ENCODE measurements around the gene AMZ1. TPM values are rescaled to one million over a fixed set of nuclear protein-coding genes. Genes with fewer than 3 reads are reported as not detected.

AMZ1 gene
- total RNA-seq, 1 experiment from 2014 or later = 0.74 TPM

DNA sequence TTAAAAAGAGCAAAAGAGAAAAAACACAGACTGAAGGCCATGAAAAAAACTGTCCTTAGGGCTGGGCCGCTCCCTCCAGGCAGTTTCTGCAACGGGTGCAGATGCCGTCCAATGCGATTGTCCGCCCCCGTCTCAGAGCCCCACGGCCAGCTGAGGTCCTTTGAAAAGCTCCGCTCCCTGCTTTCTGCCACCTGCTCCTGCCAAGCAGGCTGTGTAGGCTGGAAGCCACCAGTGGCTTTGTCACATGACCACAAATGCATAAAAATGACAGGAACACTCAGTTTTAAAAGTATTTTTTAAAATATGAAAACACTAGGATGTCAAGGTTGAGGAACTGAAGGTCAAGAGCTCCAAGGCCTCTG, 71.7 kb downstream of the AMZ1 start:
- no peak overlapping the region for H2BK5ac ChIP-seq (ENCODE audit: insufficient read length, low read length)
- H2BK20ac ChIP-seq (ENCODE audit: low read depth, low read length, poor library complexity, severe bottlenecking) = no peak overlapping the region
- H2AFZ ChIP-seq (ENCODE audit: low read length) = no peak overlapping the region
- H3K18ac ChIP-seq (ENCODE audit: insufficient read length, low read depth, low read length) = no peak overlapping the region
- no peak overlapping the region for H3K14ac ChIP-seq (ENCODE audit: insufficient read depth, low read length)
- peaks cover 5% of the 10 kb centered on the region for H3K79me1 ChIP-seq (ENCODE audit: insufficient read depth, low read depth, low read length, poor library complexity, severe bottlenecking)
- Mint-ChIP-seq H3K27ac (no peak overlapping the region; a peak in 1 of 7 replicates), H3K27me3 (ENCODE audit: low read depth) (peaks cover 2% of the 10 kb centered on the region; the same call in 1 of the 2 replicates), H3K4me3 (no peak overlapping the region), H3K4me1 (peaks cover 33 to 39% of the 10 kb centered on the region in 2 experiments), H3K9me3 (no peaks in the 10 kb centered on the region), H3K36me3 (ENCODE audit: insufficient read depth in 1 of 3, low read depth in 3 of 3) (peaks cover 22 to 31% (median 22%) of the 10 kb centered on the region in 3 experiments)
- no peak overlapping the region for H3K27ac ChIP-seq (ENCODE audit: insufficient read length, low read depth, low read length)
- H3K4ac ChIP-seq (ENCODE audit: low read depth, low read length) = no peak overlapping the region
- no peak overlapping the region for H4K91ac ChIP-seq (ENCODE audit: insufficient read length, low read depth, low read length)
- H3K9ac ChIP-seq (ENCODE audit: extremely low read depth, insufficient read length, low read length) = no peak overlapping the region
- no peaks in the 10 kb centered on the region for H3K23me2 ChIP-seq (ENCODE audit: insufficient read length, low read depth, low read length, poor library complexity, severe bottlenecking)
- H3K56ac ChIP-seq (ENCODE audit: insufficient read length, low read depth, low read length) = no peak overlapping the region
- H3K9me3 ChIP-seq (ENCODE audit: control insufficient read depth, low read depth, low read length) = no peaks in the 10 kb centered on the region
- H3K23ac ChIP-seq (ENCODE audit: insufficient read length, low read depth, low read length) = no peak overlapping the region
- no peaks in the 10 kb centered on the region for H4K20me1 ChIP-seq (ENCODE audit: control insufficient read depth, insufficient read depth, insufficient read length)
- DNase-seq = no peak
- WGBS (ENCODE audit: extremely low coverage, insufficient read length, low lambda C conversion rate) = no CpG with 5 or more reads among the region's 8 CpGs
- no peak overlapping the region for H4K5ac ChIP-seq (ENCODE audit: insufficient read length, low read depth, low read length)
- H3K4me1 ChIP-seq (ENCODE audit: insufficient read depth, low read length) = 0 out of 2 replicates have a peak, but pooled peaks cover 2% of the 10 kb centered on the region
- no peak overlapping the region for H2BK120ac ChIP-seq (ENCODE audit: low read depth, low read length, poor library complexity, severe bottlenecking)
- TF ChIP-seq, protein P1, sequence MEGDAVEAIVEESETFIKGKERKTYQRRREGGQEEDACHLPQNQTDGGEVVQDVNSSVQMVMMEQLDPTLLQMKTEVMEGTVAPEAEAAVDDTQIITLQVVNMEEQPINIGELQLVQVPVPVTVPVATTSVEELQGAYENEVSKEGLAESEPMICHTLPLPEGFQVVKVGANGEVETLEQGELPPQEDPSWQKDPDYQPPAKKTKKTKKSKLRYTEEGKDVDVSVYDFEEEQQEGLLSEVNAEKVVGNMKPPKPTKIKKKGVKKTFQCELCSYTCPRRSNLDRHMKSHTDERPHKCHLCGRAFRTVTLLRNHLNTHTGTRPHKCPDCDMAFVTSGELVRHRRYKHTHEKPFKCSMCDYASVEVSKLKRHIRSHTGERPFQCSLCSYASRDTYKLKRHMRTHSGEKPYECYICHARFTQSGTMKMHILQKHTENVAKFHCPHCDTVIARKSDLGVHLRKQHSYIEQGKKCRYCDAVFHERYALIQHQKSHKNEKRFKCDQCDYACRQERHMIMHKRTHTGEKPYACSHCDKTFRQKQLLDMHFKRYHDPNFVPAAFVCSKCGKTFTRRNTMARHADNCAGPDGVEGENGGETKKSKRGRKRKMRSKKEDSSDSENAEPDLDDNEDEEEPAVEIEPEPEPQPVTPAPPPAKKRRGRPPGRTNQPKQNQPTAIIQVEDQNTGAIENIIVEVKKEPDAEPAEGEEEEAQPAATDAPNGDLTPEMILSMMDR (conservative IDR thresholded peaks at IDR 0.05) = no peak
- H4K8ac ChIP-seq (replicated peaks; ENCODE audit: insufficient read length, low read depth, low read length) = no peak overlapping the region
- H2AK5ac ChIP-seq (ENCODE audit: insufficient read length, low read length) = no peak overlapping the region
- H3K27me3 ChIP-seq (ENCODE audit: insufficient read depth, low read length) = no peaks in the 10 kb centered on the region
- peaks cover 2% of the 10 kb centered on the region; the same call in 1 of the 2 replicates for H3K79me2 ChIP-seq (ENCODE audit: insufficient read depth, low read length)
- H2BK15ac ChIP-seq (ENCODE audit: low read depth, low read length) = no peak overlapping the region
- H3K4me2 ChIP-seq (ENCODE audit: insufficient read depth, insufficient read length, low read length) = no peak overlapping the region
- H2BK12ac ChIP-seq (ENCODE audit: insufficient read length, low read depth, low read length) = no peak overlapping the region
- no peak overlapping the region for H3T11ph ChIP-seq (ENCODE audit: low read length)

Data from H9 (cell line).